LoVo (cell line): ENCODE results near the gene TOMM70.
"Not testable (repeated sequence)": the region's sequence is repeated elsewhere in the genome, so short reads cannot be mapped to it uniquely, and the experiment has no call there.

Experiments used
- DNase-seq: peaks from one replicate; pipeline ENCODE4 v3.0.0-alpha.2; 2016; ENCODE audit warnings: low spot score

The TOMM70 gene

DNA sequence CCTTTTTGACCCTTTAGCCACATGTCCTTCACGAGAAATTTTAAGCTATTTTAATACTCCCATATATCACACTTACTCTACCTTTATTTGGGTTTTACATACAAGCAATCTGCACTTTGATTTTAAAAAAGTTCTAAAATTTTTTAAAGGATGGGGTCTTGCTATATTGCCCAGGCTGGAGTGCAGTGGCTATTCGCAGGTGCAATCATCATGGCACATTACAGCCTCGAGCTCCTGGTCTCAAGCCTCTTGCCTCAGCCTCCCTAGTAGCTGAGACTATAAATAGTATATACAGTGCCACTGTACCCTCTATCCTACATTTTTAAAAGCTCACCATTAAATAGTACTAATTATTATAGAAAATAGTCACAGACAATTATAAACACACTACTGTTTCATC, 36.5 kb downstream of the TOMM70 start:
- no peak for DNase-seq

DNA sequence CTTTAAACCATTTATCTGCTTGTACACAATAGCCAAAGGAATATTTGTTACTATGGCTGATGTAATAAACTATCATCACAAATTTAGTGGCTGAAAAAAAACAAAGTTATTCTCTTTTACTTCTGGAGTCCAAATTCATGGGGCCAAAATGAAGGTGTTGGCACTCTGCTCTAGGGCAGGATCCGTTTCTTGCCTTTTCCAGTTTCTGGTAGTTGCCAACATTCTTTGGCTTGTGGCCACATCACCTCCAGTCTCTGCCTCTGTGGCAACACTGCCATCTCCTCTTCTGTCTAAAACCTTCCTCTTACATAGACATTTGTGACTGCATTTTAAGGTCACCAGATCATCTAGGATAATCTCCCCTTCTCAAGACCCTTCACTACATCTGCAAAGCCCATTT, 39.0 kb downstream of the TOMM70 start:
- DNase-seq: no peak

DNA sequence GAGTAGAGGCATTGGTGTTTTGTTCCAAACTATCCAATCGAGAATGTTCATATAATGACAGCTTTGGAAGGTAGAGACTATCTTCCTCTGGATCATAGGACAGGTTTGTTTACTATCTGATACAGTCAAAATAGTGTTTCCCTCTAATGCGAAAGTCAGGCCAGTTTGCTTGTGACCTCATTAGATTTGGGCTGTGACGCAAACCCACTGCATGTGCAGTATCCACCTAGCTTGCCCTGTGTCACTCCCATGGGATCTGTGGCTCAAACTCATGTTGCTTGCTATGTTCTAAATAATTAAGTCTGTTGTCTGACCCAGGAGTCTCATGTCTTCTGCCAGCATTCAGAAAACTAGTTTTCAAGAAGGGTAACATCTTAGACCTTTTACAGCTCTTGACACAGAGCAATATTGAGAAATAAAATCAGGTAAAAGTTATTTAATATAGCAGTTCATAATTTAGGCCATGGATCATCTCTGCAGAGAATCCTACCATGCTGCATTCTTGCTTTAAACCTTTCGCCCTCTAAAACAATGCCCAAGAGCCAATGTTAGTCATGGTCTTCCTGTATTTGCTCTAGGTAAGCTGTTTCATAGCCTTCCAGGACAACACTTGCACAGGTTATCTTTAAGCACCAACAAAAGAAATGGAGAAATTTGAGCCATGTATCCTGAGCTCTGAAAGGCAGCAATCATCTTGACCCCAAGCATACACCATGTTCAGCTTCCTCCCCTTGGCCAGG, 40.0 kb downstream of the TOMM70 start:
- DNase-seq: no peak

DNA sequence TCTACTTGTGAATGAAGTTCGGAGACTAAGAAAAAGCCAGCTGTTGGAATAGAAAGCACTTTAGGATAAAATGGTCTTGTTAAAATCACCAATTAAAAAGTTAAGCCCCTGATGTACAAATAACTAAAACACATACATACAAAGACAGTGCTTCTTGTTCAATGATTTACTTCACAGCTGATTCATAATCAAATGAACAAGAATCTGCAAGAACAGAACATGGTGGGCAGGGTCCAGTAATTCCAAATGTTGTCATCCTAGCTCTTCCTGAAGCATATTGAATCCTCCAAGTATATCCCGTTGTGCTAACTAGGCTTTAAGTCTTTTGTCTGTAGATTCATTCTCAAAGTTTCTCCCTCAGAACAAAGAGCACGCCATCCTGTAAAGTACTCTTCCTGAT, 41.9 kb downstream of the TOMM70 start:
- DNase-seq: no peak

DNA sequence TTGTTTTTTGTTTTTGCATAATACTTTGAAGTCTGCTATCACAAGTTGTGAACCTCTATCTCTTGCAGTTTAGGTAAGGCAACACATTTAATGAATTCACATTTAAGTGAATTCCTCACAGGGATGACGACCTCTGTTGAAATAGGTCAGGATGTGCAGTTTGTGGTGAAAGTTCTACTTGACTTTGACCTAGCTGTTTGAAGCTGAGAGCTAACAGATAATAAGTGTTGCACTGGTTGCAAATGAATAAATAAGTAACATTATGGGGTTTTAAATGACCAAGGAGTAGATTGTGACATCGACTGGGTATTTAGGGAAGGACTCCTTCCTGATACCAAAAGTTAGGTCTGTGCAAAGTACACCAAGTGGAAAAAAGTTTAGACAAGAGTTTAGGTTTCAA, 42.5 kb downstream of the TOMM70 start:
- DNase-seq: no peak

DNA sequence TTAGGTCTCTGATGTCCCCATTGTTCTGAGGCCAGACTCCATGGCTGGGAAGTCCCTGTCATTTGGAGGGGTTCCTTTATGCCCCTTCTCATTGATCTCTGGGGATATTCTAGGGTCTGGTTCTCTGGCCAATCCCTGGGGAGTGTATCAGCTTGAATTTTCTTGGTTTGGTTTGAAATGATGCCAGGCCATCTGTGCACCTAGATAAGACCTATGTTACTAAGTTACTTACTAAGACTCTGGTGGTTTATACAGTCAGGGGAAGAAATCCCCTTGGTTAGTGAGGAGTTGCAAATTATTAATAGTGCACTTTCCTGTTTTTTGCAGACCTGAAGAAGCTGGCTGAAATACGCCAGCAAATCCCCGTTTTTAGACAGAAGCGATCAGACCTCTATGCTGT, 46.0 kb downstream of the TOMM70 start:
- no peak for DNase-seq

DNA sequence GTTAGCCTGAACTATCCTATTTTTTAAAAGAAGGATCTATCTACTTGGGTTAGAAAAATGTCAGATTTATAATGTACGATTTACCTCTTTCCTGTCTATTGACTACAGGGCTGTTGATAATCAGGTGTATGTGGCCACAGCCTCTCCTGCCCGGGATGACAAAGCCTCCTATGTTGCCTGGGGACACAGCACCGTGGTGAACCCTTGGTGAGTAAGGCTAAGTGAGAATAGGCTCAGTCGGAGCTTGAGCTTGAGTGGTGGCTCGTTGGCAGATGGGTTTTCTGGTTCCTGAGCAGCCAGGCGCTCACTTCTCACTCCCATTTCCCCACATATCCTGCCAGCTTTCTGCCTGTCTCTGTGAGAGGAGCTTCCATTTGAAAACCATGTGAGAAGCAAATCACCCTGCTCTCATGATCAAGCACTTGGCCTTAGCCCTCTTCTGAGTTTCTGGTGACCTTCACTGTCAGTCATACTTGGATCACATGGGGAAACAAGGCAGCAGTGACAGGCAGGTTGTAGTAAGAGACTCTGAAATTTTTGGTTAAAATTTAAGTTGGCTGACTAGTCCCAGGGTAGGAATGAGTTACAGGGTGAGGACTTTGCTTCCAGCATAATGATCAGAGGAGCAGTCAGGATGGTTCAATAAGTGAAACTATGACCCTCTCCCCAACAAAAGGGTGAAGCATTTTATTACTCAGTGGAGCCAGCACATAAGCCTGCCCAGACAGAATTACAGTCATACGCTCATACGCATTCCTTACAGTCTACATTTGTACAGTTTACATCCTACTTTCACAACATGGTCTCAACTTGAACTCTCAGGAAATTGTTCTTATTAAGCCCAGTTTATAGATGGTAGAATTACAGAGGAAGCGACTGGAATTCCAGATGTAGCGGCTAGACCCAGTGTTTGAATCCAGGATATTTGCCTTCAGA, 48.3 kb downstream of the TOMM70 start:
- no peak for DNase-seq

DNA sequence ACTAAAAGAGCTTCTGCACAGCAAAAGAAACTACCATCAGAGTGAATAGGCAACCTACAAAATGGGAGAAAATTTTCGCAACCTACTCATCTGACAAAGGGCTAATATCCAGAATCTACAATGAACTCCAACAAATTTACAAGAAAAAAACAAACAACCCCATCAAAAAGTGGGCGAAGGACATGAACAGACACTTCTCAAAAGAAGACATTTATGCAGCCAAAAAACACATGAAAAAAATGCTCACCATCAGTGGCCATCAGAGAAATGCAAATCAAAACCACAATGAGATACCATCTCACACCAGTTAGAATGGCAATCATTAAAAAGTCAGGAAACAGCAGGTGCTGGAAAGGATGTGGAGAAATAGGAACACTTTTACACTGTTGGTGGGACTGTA, 49.1 kb downstream of the TOMM70 start:
- DNase-seq: not testable (repeated sequence)

DNA sequence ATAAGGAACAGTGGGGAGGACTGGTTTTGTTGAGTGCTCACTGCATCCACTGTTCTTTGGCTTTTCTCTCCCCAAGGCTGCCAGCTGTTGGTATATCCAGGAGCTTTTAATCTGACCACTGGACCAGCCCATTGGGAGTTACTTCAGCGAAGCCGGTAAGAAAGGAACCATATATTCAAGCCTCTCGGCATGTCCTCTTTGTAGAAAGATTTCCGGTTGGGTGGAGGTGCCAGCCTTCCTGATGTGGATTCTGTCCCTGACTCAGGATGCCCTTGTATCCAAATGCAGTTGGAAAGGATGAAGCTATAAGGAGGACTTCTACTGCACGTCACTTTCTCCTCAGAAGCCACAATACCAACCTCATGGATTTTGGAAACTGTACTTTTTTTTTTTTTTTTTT, 52.2 kb downstream of the TOMM70 start:
- DNase-seq: no peak

DNA sequence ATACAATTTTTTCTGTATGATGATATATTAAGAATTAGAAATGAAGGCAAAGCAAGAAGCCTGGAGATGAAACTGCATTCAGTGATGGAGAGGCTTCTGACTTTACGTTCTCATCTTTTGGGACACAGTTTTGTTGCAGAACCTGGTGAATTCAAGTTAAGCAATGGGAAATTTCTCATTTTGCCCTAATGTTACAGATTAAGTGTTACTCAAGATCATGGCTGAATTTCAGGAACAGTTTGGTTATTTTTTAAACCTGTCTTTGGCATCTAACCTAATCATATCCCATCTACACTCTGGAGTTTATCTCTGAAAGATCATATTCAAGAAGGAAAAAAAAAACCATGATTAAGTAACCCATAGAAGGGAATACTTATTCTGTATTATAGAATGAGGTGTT, 60.4 kb downstream of the TOMM70 start:
- DNase-seq: no peak

DNA sequence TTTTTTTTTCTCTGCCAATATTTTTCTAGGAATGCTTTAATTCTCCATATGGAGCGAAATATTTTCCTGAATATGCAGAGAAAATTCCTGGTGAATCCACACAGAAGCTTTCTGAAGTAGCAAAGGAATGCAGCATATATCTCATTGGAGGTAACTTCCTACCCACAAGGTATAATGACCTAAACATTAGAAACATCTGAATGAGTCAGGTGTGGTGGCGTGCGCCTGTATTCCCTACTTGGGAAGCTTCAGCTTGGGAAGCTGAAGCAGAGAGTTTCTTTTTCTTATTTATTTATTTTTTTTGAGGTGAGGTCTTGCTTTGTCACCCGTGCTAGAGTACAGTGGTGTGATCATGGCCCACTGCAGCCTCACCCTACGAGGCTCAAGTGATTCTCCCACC, 61.1 kb downstream of the TOMM70 start:
- no peak for DNase-seq

DNA sequence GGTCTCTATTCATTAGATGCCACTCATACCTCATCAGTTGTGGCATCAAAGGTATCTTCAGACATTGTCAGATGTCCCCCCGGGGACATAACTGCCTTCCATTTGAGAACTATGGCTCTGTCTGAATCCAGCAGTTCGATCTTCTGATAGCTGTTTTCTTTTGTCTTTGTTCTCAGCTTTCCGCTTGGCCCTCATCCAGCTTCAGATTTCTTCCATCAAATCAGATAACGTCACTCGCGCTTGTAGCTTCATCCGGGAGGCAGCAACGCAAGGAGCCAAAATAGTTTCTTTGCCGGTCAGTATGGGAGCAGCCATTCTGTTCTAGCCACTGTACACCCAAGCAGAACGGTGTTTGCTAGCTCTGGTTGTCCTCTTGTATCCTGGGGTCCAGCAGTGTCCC, 62.0 kb downstream of the TOMM70 start:
- DNase-seq: no peak

DNA sequence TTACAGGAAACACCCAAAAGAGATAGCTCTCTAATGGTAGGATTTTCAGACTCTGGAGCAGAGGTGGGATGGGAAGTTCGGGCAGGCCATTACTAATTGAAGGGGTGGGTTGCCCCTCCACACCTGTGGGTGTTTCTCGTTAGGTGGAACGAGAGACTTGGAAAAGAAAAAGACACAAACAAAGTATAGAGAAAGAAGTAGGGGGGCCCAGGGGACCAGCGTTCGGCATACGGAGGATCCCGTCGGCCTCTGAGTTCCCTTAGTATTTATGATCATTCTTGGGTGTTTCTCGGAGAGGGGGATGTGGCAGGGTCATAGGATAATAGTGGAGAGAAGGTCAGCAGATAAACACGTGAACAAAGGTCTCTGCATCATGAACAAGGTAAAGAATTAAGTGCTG, 64.7 kb downstream of the TOMM70 start:
- DNase-seq: not testable (repeated sequence)

DNA sequence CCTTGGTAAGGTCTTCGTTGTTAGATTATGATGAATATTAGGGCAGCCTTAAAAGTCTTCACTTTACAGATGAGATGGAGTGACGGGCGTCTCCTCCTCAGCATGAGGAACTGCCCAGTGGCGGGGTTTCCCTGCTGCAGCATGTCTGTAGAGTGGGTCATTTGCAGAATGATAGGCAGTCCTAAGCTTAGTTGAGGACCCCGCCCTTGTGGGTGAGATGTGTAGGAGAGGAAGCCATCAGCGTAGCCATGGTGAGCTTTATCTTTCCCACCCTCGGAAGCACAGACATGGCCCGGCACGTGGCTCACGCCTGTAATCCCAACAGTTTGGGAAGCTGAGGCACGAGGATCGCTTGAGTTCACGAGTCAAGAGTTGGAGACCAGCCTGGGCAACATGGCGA, 65.5 kb downstream of the TOMM70 start:
- peak; percentile 4 for DNase-seq

DNA sequence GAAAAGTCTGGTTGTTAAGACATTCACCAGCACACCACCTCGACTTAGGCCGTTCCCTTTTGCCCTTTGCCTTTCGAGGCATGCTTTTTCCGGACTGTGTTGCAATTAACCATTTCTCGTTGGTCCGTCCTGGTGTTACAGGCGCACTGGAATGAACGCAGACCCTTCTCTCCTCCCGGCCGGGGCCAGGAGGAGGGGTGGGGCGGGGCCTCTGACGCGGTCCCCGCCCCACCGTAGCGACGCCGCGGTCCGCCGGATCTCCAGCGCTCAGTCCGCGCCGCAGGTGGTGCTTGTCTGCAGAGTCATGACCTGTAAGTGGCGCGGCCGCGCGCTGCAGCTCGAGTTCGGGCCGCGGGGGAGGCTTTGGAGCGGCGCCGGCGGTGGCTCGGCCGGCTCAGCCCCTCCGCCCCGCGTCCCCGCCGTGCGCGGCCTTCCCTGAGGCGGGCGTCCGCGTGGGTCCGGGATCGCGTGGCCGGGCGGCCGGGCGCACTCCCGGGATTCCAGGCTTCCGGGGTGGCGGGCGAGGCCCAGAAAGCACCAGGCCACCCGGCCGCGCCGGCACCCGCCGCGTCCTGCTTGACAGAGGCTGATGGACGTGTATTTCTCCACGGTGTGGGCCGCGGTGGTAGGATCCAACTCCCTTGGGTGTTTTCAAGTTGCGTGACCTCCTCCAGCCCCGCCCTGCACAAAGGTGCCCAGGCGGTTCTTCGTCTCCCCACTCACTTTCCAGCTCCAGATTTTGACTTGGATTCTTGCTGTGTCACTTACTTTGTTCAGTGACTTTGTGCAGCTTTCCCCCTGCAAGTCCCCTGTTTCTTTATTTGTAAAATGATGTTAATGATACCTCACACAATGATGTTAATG, 66.2 kb downstream of the TOMM70 start, which contains the start of gene NIT2:
Gene NIT2 (plus strand): TSS at position 270 of the 864 bp plus-strand sequence. CDS start 35 bp downstream, at position 305.
- peak; percentile 85 for DNase-seq

DNA sequence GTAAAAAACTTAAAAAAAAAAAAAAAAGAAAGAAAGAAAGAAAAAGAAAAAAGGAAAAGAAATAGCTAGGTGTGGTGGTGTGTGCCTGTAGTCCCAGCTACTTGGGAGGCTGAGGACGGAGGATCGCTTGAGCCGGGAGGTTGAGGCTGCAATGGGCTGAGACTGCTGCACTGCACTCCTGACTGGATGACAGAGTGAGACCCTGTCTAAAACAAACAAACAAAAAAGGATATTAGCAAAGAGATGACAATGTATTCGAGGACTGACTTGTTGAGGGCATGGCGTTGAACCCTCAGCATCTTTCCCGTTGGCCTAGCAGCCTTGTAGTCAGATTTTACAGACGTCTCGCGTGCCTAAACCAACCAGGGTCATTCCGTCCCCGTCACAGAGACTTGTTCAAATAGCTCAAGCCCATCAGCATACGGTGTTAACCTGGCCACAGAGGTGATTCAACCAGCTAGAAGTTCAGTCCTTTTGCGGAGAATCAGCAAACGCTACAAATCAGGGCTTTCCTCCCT, 66.9 kb downstream of the TOMM70 start:
- no peak for DNase-seq

DNA sequence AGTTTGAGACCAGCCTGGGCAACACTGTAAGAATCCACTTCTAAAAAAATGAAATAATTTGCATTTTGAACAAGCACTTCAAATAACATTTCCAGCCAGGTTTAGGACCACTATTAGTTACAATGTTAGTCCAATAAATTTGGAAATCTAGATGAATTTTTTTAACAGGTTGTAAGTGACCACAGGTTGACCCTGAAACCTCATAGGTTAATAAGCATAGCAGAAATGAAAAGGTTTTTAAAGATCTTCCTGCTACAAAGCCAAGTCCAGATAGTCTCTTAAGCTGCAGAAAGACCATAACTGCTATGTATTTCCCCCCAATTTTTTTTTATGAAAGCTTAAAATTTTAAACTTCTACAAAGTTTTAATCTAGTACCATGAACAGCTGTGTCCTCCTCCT, 67.8 kb downstream of the TOMM70 start:
- DNase-seq: no peak

DNA sequence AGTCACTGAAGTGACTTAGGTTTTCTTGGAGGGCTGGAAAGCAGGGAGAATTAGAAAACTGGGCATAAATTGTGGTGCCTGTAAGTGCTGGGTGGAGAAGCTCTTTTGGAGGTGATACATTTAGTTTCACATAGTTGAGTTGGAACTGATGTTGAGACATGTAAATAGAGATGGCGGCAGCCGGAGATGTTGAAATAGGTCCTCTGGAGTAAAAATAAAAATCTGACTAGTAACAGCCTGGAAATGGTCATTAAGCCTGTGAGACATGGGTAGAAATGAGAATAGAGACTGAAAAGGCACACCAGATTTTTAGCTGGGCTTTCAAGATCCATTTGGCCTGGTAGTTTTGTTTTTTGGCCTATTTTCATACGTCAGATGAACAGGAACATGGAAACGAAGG, 69.2 kb downstream of the TOMM70 start:
- no peak for DNase-seq

DNA sequence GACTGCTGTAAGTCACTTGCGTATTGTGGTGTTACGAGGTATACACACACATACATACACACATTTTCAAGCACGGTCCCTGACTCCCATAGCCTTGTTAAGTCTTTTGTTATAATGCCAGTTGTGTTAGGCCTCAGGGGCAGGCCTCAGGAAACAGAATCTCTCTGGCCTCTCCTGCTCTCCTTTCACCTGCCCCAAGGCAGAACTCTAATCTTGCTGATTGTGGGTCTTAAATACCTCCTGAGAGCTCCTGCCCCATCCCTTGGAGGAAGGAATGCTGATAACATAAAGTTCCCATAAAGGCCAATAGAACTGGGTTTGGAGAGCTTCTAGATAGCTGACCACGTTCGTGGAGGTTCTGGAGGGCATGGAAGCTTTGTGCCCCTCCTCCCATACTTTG, 70.2 kb downstream of the TOMM70 start:
- no peak for DNase-seq

DNA sequence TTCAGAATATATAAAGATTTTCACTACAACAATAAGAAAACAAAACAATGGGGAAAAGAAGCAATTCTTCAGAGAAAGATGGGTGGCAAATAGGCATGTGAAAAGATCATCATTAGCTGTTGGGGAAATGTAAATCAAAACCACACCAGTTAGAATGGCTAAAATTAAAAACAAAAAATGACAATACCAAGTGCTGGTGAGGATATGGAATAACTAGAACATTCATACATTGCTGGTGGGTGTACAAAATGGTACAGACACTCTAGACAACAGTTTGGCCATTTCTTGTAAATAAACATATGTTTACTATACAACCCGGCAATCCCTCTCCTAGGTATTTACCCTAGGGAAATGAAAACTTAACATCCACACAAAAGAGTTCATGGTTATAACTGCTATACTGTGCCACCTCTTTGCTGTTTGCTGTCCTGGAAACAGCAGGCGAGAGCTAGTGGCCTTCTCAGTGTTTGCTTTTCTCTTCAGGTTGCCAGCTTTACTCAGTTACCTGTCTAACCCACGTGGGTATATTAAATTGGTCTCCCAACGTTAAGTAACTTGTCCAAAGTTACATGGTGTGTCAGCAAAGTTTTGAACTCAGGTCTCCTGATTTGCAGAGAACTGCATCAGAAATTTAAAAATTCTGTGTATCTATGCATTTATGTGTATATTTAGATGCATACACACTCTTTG, 70.9 kb downstream of the TOMM70 start:
- no peak for DNase-seq

DNA sequence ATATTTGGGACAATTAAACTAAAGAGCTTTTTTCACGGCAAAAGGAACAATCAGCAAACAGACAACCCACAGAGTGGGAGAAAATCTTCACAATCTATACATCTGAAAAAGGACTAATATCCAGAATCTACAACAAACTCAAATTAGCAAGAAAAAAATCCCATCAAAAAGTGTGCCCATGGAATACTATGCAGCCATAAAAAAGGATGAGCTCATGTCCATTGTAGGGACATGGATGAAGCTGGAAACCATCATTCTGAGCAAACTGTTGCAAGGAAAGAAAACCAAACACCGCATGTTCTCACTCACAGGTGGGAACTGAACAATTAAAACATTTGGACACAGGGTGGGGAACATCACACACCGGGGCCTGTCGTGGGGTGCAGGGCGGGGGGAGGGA, 73.5 kb downstream of the TOMM70 start:
- not testable (repeated sequence) for DNase-seq
